Lower leg skin (tissue), 3 donors: ENCODE measurements around the gene CTNNA2.

Source experiments
- POLR2A ChIP-seq, 2 donors: fragments of 450-650 bp; IDR thresholded peaks; one replicate each; pipeline ENCODE4 v1.6.1; 2016 to 2017; ENCODE audit warnings: antibody characterized with exemption in 2 of 2, mild to moderate bottlenecking in 1 of 2, moderate library complexity in 1 of 2
- TF ChIP-seq, protein P1 (sequence below), 3 donors: fragments of 450-650 bp; IDR thresholded peaks; one replicate each; pipeline ENCODE4 v1.5.1; 2016; ENCODE audit warnings: antibody characterized with exemption in 3 of 3, mild to moderate bottlenecking in 3 of 3, moderate library complexity in 2 of 3

DNA sequence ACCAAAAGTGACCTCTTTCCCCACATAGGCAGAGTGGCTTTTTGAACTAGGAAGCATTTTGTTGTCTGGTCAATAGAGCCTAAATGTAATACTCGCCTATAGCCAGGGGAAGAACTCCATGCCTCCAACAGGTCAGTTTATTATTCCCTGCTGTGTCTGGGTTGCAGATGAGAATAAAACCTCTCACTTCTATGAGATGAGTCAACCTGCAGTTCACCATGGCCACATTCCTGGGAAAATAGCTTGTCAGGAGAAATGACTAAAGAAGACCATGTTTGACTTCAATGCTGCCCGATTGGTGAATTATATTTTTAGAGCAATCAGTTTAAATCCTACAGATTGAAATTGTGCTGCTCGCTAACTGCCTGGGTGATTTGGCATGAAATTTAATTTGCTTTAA lies 838.4 kb downstream of the CTNNA2 start:
- TF ChIP-seq, protein P1, sequence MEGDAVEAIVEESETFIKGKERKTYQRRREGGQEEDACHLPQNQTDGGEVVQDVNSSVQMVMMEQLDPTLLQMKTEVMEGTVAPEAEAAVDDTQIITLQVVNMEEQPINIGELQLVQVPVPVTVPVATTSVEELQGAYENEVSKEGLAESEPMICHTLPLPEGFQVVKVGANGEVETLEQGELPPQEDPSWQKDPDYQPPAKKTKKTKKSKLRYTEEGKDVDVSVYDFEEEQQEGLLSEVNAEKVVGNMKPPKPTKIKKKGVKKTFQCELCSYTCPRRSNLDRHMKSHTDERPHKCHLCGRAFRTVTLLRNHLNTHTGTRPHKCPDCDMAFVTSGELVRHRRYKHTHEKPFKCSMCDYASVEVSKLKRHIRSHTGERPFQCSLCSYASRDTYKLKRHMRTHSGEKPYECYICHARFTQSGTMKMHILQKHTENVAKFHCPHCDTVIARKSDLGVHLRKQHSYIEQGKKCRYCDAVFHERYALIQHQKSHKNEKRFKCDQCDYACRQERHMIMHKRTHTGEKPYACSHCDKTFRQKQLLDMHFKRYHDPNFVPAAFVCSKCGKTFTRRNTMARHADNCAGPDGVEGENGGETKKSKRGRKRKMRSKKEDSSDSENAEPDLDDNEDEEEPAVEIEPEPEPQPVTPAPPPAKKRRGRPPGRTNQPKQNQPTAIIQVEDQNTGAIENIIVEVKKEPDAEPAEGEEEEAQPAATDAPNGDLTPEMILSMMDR (IDR thresholded peaks at IDR 0.05), result no peak
- TF ChIP-seq POLR2A (IDR thresholded peaks at IDR 0.05), result no peak
